ENCODE results near the gene IGSF3.

Gene IGSF3

DNA sequence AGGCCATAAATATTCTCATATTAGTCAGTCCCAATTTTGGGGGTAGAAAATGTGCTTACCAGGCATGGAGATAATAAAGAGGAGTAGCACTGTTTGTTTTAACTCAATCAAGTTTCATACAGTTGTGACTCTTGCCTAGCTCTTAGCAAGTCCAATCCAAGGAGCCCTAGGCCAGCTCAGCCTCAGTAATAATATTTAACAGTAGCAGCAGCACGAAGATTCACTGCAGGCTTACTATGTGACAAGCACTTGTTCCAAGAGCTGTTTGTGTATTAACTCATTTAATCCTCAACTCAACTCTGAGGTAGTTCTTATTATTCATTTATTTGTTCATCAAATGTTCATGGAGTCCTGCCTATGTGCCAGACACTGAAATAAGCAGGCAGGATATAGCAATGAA lies 109.0 kb downstream of the IGSF3 start:
- TF ChIP-seq POLR2AphosphoS5 (IDR thresholded peaks at IDR 0.05; ENCODE audit: low read depth) (no peak), CTCF (IDR thresholded peaks at IDR 0.05; ENCODE audit: insufficient read depth, low read length) (no peak), GABPA (IDR thresholded peaks at IDR 0.05; ENCODE audit: low read depth) (no peak), SPI1 (IDR thresholded peaks at IDR 0.05; ENCODE audit: borderline replicate concordance, low read depth) (no peak)
- TF ChIP-seq, protein P1, sequence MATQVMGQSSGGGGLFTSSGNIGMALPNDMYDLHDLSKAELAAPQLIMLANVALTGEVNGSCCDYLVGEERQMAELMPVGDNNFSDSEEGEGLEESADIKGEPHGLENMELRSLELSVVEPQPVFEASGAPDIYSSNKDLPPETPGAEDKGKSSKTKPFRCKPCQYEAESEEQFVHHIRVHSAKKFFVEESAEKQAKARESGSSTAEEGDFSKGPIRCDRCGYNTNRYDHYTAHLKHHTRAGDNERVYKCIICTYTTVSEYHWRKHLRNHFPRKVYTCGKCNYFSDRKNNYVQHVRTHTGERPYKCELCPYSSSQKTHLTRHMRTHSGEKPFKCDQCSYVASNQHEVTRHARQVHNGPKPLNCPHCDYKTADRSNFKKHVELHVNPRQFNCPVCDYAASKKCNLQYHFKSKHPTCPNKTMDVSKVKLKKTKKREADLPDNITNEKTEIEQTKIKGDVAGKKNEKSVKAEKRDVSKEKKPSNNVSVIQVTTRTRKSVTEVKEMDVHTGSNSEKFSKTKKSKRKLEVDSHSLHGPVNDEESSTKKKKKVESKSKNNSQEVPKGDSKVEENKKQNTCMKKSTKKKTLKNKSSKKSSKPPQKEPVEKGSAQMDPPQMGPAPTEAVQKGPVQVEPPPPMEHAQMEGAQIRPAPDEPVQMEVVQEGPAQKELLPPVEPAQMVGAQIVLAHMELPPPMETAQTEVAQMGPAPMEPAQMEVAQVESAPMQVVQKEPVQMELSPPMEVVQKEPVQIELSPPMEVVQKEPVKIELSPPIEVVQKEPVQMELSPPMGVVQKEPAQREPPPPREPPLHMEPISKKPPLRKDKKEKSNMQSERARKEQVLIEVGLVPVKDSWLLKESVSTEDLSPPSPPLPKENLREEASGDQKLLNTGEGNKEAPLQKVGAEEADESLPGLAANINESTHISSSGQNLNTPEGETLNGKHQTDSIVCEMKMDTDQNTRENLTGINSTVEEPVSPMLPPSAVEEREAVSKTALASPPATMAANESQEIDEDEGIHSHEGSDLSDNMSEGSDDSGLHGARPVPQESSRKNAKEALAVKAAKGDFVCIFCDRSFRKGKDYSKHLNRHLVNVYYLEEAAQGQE (IDR thresholded peaks at IDR 0.05; ENCODE audit: insufficient replicate concordance, low read depth): no peak
- no peaks in the 10 kb centered on the region for H3K27me3 ChIP-seq (ENCODE audit: insufficient read depth, poor library complexity, severe bottlenecking)
- no peak for DNase-seq (ENCODE audit: low read depth in 1 of 2, low spot score in 1 of 2)
- H3K4me3 ChIP-seq (replicated peaks; ENCODE audit: insufficient read depth, low read length): no peak overlapping the region
- H3K27ac ChIP-seq (replicated peaks): no peak overlapping the region

DNA sequence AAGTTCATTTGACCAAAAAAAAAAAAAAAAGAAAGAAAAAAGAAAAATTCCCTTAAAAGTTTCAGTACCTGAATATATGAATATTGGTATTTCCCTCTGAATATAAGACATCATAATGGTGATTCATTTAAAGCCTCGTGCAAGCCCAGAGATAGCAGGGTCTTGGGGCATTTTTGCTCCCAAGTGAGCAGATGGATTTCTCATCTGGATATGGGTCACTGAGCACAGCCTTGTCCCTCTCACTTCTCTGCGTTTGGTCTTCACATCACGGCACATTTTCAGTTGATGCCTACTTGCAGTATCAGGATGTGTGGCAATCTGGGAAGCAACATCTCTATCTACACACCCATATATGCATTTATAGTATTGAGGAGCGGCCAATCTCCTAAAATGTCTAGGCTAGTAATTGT lies 109.4 kb downstream of the IGSF3 start:
- Histone ChIP-seq H3K4me3 (replicated peaks; ENCODE audit: insufficient read depth, low read length) (no peak overlapping the region), H3K27ac (replicated peaks) (no peak overlapping the region), H3K27me3 (ENCODE audit: insufficient read depth, poor library complexity, severe bottlenecking) (no peaks in the 10 kb centered on the region)
- no peak for DNase-seq (ENCODE audit: low read depth in 1 of 2, low spot score in 1 of 2)
- TF ChIP-seq GABPA (IDR thresholded peaks at IDR 0.05; ENCODE audit: low read depth): no peak
- TF ChIP-seq POLR2AphosphoS5 (IDR thresholded peaks at IDR 0.05; ENCODE audit: low read depth): no peak
- TF ChIP-seq CTCF (IDR thresholded peaks at IDR 0.05; ENCODE audit: insufficient read depth, low read length): no peak
- no peak for TF ChIP-seq SPI1 (IDR thresholded peaks at IDR 0.05; ENCODE audit: borderline replicate concordance, low read depth)
- TF ChIP-seq, protein P1 (IDR thresholded peaks at IDR 0.05; ENCODE audit: insufficient replicate concordance, low read depth): no peak

DNA sequence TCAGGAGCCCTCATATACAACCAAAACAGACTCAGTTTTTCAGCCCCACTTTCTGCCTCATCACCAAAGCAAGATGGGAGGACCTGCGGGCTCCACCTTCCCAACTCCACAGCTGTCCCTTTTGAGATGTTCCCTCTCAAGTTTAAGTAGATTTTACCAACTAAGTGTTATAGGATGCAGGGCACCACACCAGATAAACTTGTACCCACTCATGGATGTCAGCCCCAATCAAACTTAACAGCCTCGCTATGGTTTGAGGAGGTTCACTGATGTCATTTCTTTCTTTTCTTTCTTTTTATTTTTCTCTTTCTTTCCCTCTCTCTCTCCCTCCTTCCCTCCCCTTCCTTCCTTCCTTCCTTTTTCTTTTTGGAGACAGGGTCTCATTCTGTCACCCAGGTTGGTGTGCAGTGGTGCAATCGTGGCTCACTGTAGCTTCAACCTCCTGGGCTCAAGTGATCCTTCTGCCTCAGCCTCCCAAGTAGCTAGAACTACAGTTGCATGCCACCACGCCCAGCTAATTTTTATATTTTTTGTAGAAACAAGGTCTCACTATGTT lies 110.1 kb downstream of the IGSF3 start:
- no peak for DNase-seq (ENCODE audit: low read depth in 1 of 2, low spot score in 1 of 2)
- Histone ChIP-seq H3K4me3 (replicated peaks; ENCODE audit: insufficient read depth, low read length) (no peak overlapping the region), H3K27me3 (ENCODE audit: insufficient read depth, poor library complexity, severe bottlenecking) (no peaks in the 10 kb centered on the region), H3K27ac (replicated peaks) (no peak overlapping the region)
- no peak for TF ChIP-seq SPI1 (IDR thresholded peaks at IDR 0.05; ENCODE audit: borderline replicate concordance, low read depth)
- no peak for TF ChIP-seq POLR2AphosphoS5 (IDR thresholded peaks at IDR 0.05; ENCODE audit: low read depth)
- TF ChIP-seq CTCF (IDR thresholded peaks at IDR 0.05; ENCODE audit: insufficient read depth, low read length): no peak
- TF ChIP-seq, protein P1 (IDR thresholded peaks at IDR 0.05; ENCODE audit: insufficient replicate concordance, low read depth): no peak
- TF ChIP-seq GABPA (IDR thresholded peaks at IDR 0.05; ENCODE audit: low read depth): no peak
